Mesendoderm (in vitro differentiated cells): ENCODE data around the gene NPFF.

Experiments
- DNase-seq: peaks from one replicate; pipeline ENCODE4 v3.0.0; 2013
- H2AK5ac ChIP-seq: 2 replicates; pipeline ENCODE4 v1.6.1; 2013; ENCODE audit warnings: low read length, inconsistent platforms
- H2BK120ac ChIP-seq: 2 replicates; pipeline ENCODE4 v1.6.1; 2013; ENCODE audit warnings: low read depth, mild to moderate bottlenecking, low read length, moderate library complexity, mixed read lengths
- H2BK15ac ChIP-seq: replicated peaks from 2 replicates; pipeline ENCODE4 v1.6.1; 2013; ENCODE audit warnings: low read depth, mild to moderate bottlenecking, moderate library complexity
- H2BK5ac ChIP-seq: 2 replicates; pipeline ENCODE4 v1.6.1; 2013; ENCODE audit warnings: low read length, inconsistent platforms
- H3K18ac ChIP-seq: 2 replicates; pipeline ENCODE4 v1.6.1; 2013; ENCODE audit warnings: mild to moderate bottlenecking, low read length, mixed read lengths
- H3K23ac ChIP-seq: one replicate; pipeline ENCODE4 v1.6.1; 2013; ENCODE audit warnings: low read length
- H3K27ac ChIP-seq: 2 replicates; pipeline ENCODE4 v1.5.1; 2013; ENCODE audit warnings: low read depth, mild to moderate bottlenecking, inconsistent platforms, low read length, moderate library complexity
- H3K27me3 ChIP-seq: 2 replicates; pipeline ENCODE4 v1.6.1; 2013; ENCODE audit warnings: low read length, control low read depth, mild to moderate bottlenecking, inconsistent platforms; ENCODE audit not compliant: insufficient read depth, poor library complexity
- H3K36me3 ChIP-seq: 2 replicates; pipeline ENCODE4 v1.6.1; 2013; ENCODE audit warnings: low read length, inconsistent platforms; ENCODE audit not compliant: control insufficient read depth, insufficient read depth
- H3K4ac ChIP-seq: one replicate; pipeline ENCODE4 v1.6.1; 2013; ENCODE audit warnings: low read depth, mild to moderate bottlenecking, low read length, moderate library complexity
- H3K4me1 ChIP-seq: 2 replicates; pipeline ENCODE4 v1.6.1; 2013; ENCODE audit warnings: low read depth, low read length, inconsistent platforms; ENCODE audit not compliant: control insufficient read depth
- H3K4me2 ChIP-seq: 2 replicates; pipeline ENCODE4 v1.6.1; 2013; ENCODE audit warnings: low read length
- H3K4me3 ChIP-seq: 2 replicates; pipeline ENCODE4 v1.5.1; 2013; ENCODE audit warnings: mild to moderate bottlenecking, low read length
- H3K56ac ChIP-seq: one replicate; pipeline ENCODE4 v1.6.1; 2013; ENCODE audit warnings: low read length
- H3K79me1 ChIP-seq: 2 replicates; pipeline ENCODE4 v1.6.1; 2013; ENCODE audit warnings: low read length, inconsistent platforms
- H3K79me2 ChIP-seq: 2 replicates; pipeline ENCODE4 v1.6.1; 2013; ENCODE audit warnings: mild to moderate bottlenecking, low read length; ENCODE audit not compliant: control insufficient read depth, insufficient read depth
- H3K9ac ChIP-seq: 2 replicates; pipeline ENCODE4 v1.6.1; 2013; ENCODE audit warnings: low read length, inconsistent platforms
- H4K5ac ChIP-seq: one replicate; pipeline ENCODE4 v1.6.1; 2013; ENCODE audit warnings: low read length
- H4K8ac ChIP-seq: one replicate; pipeline ENCODE4 v1.6.1; 2013; ENCODE audit warnings: low read depth, mild to moderate bottlenecking, control low read depth, low read length, moderate library complexity
- WGBS: extraction: QIAGEN DNeasy Blood & Tissue Kit; methylation state at CpG from one replicate; pipeline ENCODE4 v1.1.7; 2013; ENCODE audit warnings: low lambda C conversion rate, missing lambda C conversion rate; ENCODE audit not compliant: insufficient coverage; ENCODE audit errors: extremely low coverage; 5-methylcytosine and 5-hydroxymethylcytosine counted together

The NPFF gene

GRCh38 chr12:53479331-53479730 lies 28.0 kb downstream of the NPFF start:
- Histone ChIP-seq H4K5ac (no peak overlapping the region), H2BK5ac (no peak overlapping the region), H3K18ac (no peak overlapping the region), H3K27me3 (no peaks in the 10 kb centered on the region), H3K56ac (no peak overlapping the region), H2AK5ac (no peak overlapping the region), H3K36me3 (peaks cover 22% of the 10 kb centered on the region), H3K79me1 (peaks cover 13% of the 10 kb centered on the region), H3K4me1 (no peaks in the 10 kb centered on the region), H3K27ac (no peak overlapping the region), H3K9ac (no peak overlapping the region), H3K4ac (no peak overlapping the region), H3K4me3 (no peak overlapping the region), H2BK15ac (no peak overlapping the region), H4K8ac (no peak overlapping the region), H3K23ac (no peak overlapping the region), H2BK120ac (no peak overlapping the region), H3K4me2 (no peak overlapping the region), H3K79me2 (no peaks in the 10 kb centered on the region)
- no CpG with 5 or more reads among the region's 5 CpGs for whole genome bisulfite sequencing
- no peak for DNase-seq

GRCh38 chr12:53478865-53479264 lies 28.4 kb downstream of the NPFF start:
- Histone ChIP-seq H3K27ac (no peak overlapping the region), H3K18ac (no peak overlapping the region), H2BK5ac (no peak overlapping the region), H3K79me1 (peaks cover 13% of the 10 kb centered on the region), H3K4me2 (no peak overlapping the region), H3K56ac (no peak overlapping the region), H3K36me3 (peaks cover 23% of the 10 kb centered on the region), H2BK120ac (no peak overlapping the region), H4K8ac (no peak overlapping the region), H3K79me2 (peaks cover 3% of the 10 kb centered on the region), H3K4me1 (no peaks in the 10 kb centered on the region), H3K4ac (no peak overlapping the region), H3K9ac (no peak overlapping the region), H3K4me3 (no peak overlapping the region), H3K23ac (no peak overlapping the region), H3K27me3 (no peaks in the 10 kb centered on the region), H2BK15ac (no peak overlapping the region), H4K5ac (no peak overlapping the region), H2AK5ac (no peak overlapping the region)
- WGBS: 100% methylated on average over 1 of the region's 1 CpG
- DNase-seq: no peak

GRCh38 chr12:53476769-53477209 lies 30.5 kb downstream of the NPFF start:
- no CpG with 5 or more reads among the region's 2 CpGs for WGBS
- Histone ChIP-seq H2BK15ac (no peak overlapping the region), H2AK5ac (no peak overlapping the region), H2BK120ac (no peak overlapping the region), H4K8ac (no peak overlapping the region), H3K27me3 (no peaks in the 10 kb centered on the region), H3K56ac (no peak overlapping the region), H2BK5ac (no peak overlapping the region), H4K5ac (no peak overlapping the region), H3K18ac (no peak overlapping the region), H3K36me3 (peaks cover 28% of the 10 kb centered on the region), H3K79me2 (peaks cover 9% of the 10 kb centered on the region), H3K4me3 (no peak overlapping the region), H3K9ac (no peak overlapping the region), H3K4me2 (no peak overlapping the region), H3K27ac (no peak overlapping the region), H3K4me1 (no peaks in the 10 kb centered on the region), H3K79me1 (peaks cover 17% of the 10 kb centered on the region), H3K23ac (no peak overlapping the region), H3K4ac (no peak overlapping the region)
- DNase-seq: peak; percentile 85

DNA sequence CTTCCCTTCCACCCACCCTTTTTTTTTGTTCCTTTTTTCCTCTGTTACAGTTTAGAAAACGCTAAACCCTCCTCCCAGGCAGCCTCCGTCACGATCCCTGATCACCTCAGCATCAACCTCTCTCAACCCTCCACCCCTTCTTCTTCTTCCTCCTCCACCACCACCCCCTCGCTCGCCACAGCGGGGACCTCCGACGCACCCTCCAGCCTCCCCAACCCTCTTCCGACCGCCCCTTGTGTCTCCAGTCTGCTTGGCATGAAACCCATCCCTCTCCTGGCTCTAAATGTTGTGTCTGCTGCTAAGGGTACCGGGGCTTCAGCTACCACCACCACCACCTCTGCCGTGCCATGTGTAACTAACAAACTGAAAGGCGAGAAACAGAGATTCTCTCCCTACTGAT lies 32.5 kb downstream of the NPFF start:
- no peak overlapping the region for H2AK5ac ChIP-seq
- no peak overlapping the region for H2BK15ac ChIP-seq
- no peaks in the 10 kb centered on the region for H3K4me1 ChIP-seq
- H2BK120ac ChIP-seq: no peak overlapping the region
- H3K4ac ChIP-seq: no peak overlapping the region
- H4K5ac ChIP-seq: no peak overlapping the region
- no peak overlapping the region for H2BK5ac ChIP-seq
- H3K27me3 ChIP-seq: no peaks in the 10 kb centered on the region
- peaks cover 30% of the 10 kb centered on the region for H3K36me3 ChIP-seq
- H4K8ac ChIP-seq: no peak overlapping the region
- no peak overlapping the region for H3K23ac ChIP-seq
- no peak overlapping the region for H3K27ac ChIP-seq
- no peak overlapping the region for H3K4me3 ChIP-seq
- no peak for DNase-seq
- no peak overlapping the region for H3K18ac ChIP-seq
- H3K79me2 ChIP-seq: peaks cover 14% of the 10 kb centered on the region
- H3K9ac ChIP-seq: no peak overlapping the region
- H3K79me1 ChIP-seq: peaks cover 19% of the 10 kb centered on the region
- H3K4me2 ChIP-seq: no peak overlapping the region
- H3K56ac ChIP-seq: no peak overlapping the region
- WGBS: no CpG with 5 or more reads among the region's 13 CpGs

GRCh38 chr12:53474077-53474476 lies 33.2 kb downstream of the NPFF start:
- no peak overlapping the region for H2BK120ac ChIP-seq
- no peak overlapping the region for H3K9ac ChIP-seq
- peaks cover 14% of the 10 kb centered on the region for H3K79me2 ChIP-seq
- no peak overlapping the region for H3K4ac ChIP-seq
- H3K18ac ChIP-seq: no peak overlapping the region
- no peak overlapping the region for H4K8ac ChIP-seq
- H2BK5ac ChIP-seq: no peak overlapping the region
- H3K27me3 ChIP-seq: no peaks in the 10 kb centered on the region
- H2BK15ac ChIP-seq: no peak overlapping the region
- H2AK5ac ChIP-seq: no peak overlapping the region
- no peak overlapping the region for H3K23ac ChIP-seq
- no peak overlapping the region for H3K56ac ChIP-seq
- no peak overlapping the region for H4K5ac ChIP-seq
- no peak overlapping the region for H3K4me2 ChIP-seq
- H3K36me3 ChIP-seq: peaks cover 27% of the 10 kb centered on the region
- no peak overlapping the region for H3K27ac ChIP-seq
- H3K4me1 ChIP-seq: no peaks in the 10 kb centered on the region
- DNase-seq: no peak
- peaks cover 18% of the 10 kb centered on the region for H3K79me1 ChIP-seq
- WGBS: no CpG with 5 or more reads among the region's 2 CpGs
- H3K4me3 ChIP-seq: no peak overlapping the region

DNA sequence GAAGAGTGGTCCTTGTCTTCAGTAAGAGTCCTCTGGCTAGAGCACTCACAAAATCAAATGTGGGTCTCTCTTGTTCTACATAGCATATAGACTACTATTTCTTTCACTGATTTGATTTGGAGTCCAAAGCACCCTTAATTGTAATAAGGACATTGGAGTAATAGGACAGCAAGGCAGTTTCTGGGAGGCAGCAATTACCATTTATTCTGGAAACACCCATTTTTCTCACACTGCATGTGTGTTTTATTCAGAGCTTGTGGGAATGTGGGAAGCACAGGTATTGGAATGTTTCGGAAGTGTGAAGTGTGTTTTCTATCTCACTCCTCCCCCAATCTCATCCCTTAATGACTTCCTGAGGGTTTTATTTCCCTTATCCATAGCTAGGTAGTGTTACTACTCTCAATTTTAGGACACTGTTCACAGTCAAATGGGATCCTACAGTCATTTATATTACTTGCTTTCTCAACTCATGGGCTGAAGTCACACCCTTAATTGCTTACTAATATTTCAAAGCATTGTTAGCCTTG lies 35.2 kb downstream of the NPFF start:
- H3K36me3 ChIP-seq: peaks cover 36% of the 10 kb centered on the region

More for the DNA sequence above, 35.2 kb downstream of the NPFF start:
- Histone ChIP-seq H3K4me3 (no peak overlapping the region), H4K5ac (no peak overlapping the region), H3K18ac (no peak overlapping the region), H3K4me1 (no peaks in the 10 kb centered on the region), H3K23ac (no peak overlapping the region), H3K79me2 (peaks cover 18% of the 10 kb centered on the region), H3K4ac (no peak overlapping the region), H3K9ac (no peak overlapping the region), H2BK120ac (no peak overlapping the region), H3K79me1 (peaks cover 22% of the 10 kb centered on the region), H2BK15ac (no peak overlapping the region), H3K27me3 (no peaks in the 10 kb centered on the region), H4K8ac (no peak overlapping the region), H3K56ac (no peak overlapping the region), H2BK5ac (no peak overlapping the region), H3K27ac (no peak overlapping the region), H3K4me2 (no peak overlapping the region), H2AK5ac (no peak overlapping the region)
- no peak for DNase-seq
- WGBS: no CpG with 5 or more reads among the region's 1 CpG
